NCI-H2171 (cell line): ENCODE results near the gene SCAMP4.

Source experiments
- DNase-seq: peaks from one replicate; lab custom pipeline; 2025; lab: John Stamatoyannopoulos, UW

The SCAMP4 gene

GRCh38 chr19:1956868-1957492 is 51.8 kb downstream of the SCAMP4 start:
- DNase-seq = no peak

DNA sequence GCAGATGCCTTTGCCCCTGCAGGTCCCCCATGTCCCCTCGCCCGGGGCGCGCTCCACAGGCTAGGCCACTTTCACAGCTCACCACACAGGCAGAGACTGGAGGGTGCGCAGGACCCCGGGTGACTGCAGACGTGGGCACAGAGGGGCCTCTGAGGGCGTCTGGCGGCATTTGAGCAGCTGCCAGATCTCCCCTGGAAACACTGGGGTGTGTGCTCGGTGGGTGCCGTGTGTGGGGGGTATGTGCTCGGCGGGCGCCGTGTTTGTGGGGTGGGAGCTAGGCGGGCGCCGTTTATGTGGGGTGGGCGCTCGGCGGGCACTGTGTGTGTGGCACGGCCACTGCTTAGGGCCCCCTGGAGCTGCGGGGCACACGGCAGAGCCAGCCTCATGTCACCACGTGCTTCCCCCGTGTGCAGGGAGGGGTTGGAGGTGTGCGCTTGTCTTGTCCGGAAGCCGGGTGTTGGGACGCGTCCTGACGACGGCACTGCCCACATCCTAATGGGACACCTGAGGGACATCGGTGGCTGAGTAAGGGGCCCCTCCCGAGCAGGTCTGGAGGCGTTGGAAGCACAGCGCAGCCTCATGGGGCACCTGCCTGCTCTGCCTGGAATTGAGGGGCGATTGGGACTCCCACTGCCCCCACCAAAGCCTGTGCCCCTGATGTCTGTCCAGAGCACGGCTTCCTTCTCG is 52.5 kb downstream of the SCAMP4 start:
- no peak for DNase-seq

- no peak for DNase-seq
These were observed 54.9 kb downstream of the SCAMP4 start for GRCh38 chr19:1959928-1960589.

DNA sequence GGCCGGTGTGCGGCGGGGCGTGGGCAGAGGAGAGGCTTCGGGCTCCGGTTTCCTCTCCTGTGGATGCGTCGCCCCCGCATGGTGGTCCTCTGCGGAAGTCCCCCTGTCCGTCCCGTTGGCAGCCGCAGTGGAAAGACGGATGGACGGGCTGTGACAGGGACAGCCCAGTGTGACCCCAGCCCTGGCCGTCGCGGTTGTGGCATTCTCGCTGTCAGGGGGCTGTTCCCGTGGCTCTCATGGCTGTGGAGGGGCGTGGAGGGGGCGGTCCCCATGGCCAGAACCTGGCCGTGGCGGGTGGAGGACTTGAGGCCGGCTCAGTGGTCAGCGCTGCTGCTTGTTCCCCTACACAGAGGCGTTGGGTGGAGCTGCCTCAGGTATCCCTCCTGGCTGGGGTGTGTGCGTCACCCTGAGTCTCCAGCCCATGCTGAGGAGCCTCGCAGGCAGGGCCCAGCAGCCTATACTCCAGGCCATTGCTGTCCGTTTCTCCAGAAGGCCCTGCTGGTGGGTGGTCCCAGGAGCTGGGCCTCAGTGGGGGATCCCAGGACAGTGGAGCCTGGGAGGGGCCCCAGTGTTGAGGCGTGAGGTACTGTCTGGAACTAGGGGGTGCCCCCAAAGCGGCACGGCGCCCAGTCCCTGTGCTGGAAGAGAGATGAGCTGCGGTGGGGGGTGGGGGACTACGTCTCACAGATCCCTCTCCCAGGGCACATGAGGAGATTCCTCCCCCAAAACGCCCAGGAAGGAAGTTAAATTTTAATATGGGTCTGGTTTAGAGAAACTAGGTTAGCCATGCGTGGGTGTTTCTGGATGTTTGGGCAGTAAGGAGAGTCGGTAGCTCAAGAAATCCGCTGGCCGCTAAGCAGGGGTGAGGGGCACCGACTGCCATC is 56.0 kb downstream of the SCAMP4 start:
- DNase-seq = no peak

DNA sequence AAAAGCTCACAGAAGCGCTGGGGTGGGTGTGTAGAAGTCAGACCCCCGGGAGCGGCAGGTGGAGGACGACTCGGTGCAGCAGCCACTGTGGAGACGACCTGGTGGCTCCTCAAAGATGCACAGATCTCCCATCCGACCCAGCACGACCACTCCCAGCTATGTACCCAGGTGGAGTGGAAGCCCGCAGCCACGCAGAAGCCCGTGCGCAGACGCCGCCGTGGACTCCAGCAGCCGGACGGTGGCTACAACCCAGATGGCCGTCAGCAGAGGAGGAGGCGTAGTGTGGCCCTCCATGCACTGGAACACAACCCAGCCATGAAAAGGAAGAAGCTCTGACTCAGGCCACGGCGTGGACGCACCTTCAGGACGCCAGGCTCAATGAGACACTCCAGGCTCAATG is 57.5 kb downstream of the SCAMP4 start:
- DNase-seq = no peak

DNA sequence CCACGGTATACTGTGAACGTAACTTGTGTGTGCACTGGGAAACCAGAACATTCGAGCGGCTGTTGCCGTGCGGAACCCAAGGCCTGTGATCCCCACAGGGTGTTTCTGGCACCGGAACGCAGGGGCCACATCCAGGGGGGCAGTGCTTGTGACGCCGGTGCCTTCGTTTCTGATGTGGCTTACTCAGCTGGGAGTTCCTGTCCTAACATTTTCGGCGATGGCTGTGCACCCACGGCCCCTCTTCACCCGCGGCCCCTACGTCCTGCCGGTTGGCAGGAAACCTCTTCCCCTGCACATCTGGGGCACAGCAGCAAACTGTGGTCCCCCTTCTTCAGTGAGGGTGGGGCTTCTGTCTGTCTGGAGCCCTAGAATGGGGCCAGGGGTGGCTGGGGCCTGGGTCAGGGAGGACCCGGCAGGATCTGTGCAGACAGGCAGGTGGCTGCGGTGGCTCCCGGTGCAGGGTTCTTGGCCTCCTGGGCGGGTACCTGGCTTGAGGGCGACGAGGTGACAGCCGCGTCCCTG is 61.9 kb downstream of the SCAMP4 start:
- no peak for DNase-seq

DNA sequence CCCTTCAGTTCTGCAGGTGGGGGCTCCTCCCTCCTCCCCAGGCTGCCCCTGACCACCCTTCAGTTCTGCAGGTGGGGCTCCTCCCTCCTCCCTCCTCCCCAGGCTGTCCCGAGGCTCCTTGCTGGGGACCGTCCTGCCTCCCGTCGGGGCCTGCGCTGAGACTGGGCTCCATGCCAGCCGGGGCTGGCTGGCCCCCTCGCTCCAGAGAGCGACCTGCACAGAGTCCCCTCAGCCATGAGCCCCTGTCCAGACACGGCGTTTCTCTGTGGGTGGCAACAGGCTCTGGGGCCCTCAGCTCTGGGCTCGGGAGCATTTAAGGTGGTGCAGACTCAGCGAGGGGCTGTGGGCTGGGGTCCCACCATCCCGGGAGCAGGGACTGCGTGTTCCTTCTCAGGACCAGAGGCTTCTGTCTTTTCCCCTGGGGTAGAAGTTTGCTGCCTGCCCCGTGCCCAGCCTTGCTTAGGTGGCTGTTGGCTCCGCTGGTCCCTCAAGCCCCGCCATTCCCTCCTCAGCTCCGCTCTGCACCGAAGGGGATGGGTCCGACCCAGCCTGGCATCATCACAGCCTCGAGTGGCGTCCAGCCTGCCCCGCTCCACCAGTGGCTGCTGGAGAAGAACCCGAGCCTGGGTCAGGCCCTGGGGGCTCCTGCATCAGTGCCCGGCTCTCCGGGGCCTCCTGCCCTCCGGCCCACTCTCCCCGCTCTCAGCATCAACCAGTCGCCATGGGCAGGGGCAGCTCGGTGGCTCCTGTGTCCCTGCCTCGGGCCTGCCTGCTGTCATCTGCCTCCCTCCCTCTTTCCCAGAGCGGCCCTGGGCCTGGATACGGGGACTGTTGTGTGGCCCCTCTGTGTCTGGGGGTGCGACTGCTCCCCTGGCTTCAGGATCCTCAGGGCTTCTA is 63.3 kb downstream of the SCAMP4 start:
- DNase-seq = no peak

- DNase-seq = no peak
These were observed 64.2 kb downstream of the SCAMP4 start for GRCh38 chr19:1969176-1970002.

- DNase-seq = no peak
These were observed 65.0 kb downstream of the SCAMP4 start for GRCh38 chr19:1970003-1970805.

GRCh38 chr19:1970806-1971502 is 65.8 kb downstream of the SCAMP4 start:
- no peak for DNase-seq

GRCh38 chr19:1974381-1975161 is 69.4 kb downstream of the SCAMP4 start:
- no peak for DNase-seq

DNA sequence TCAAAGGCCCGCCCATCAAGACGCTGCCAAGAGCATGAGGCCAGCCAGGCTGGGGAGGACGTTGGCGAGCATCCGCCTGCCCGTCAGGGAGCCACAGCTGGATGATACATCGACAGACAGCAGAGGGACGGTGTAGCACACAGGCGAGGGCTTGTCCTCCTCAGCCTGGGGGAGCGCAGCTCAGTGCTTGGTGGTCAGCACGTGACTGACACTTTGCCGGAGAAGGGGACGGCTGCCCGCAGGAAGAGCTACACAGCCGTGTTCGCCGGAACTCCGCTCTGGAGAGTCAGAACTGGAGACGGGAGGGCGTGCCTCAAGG is 69.9 kb downstream of the SCAMP4 start:
- DNase-seq = no peak
